Measurements from ENCODE around the gene SP5. TPM values are rescaled to one million over a fixed set of nuclear protein-coding genes. Genes with fewer than 3 reads are reported as not detected.

SP5 gene
- total and polyA plus RNA-seq, 12 donors = 0.12 to 0.97 (median 0.37) TPM; not detected in 3

DNA sequence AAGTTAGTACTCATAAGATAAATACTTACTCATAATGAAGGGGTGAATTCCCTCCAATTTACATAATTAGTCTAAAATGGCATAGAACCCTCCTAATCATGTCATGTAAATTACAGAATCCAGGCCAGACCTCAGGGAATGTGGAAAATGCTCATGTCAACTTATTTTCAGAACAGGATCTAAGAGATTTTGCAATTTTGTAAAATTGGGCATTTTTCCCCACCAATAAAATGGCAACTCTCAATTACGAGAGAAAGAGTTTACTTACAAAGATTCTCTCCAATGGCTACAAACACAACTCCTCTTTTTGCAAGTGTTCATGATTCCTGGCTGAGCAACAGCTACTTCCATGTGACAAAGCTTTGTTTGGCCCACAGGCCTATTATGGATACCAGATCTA is 33.8 kb upstream of the SP5 start:
- ATAC-seq (no peak), DNase-seq (no peak)
- Histone ChIP-seq H3K27me3 (peaks cover 0 to 12% (median 0%) of the 10 kb centered on the region in 7 donors), H3K4me3 (no peak overlapping the region), H3K4me1 (no peaks in the 10 kb centered on the region), H3K9me3 (no peaks in the 10 kb centered on the region), H3K27ac (no peak overlapping the region), H3K36me3 (no peaks in the 10 kb centered on the region)
- intact Hi-C loops (cut with DNase I) = no loop called here
- 75 to 84% methylated on average over 1 of the region's 1 CpG for WGBS, 2 donors
- TF ChIP-seq CTCF (IDR thresholded peaks at IDR 0.05) = no peak

- no peak overlapping the region for H3K27ac ChIP-seq
- TF ChIP-seq CTCF (IDR thresholded peaks at IDR 0.05) = no peak
- H3K36me3 ChIP-seq = no peaks in the 10 kb centered on the region
- no peak for ATAC-seq
- WGBS, 2 donors = 48 to 51% methylated on average over 4 of the region's 4 CpGs
- no peak for DNase-seq
- H3K4me1 ChIP-seq = no peaks in the 10 kb centered on the region
- intact Hi-C loops (cut with DNase I) = no loop called here
- no peaks in the 10 kb centered on the region for H3K9me3 ChIP-seq
- peaks cover 0 to 12% (median 0%) of the 10 kb centered on the region in 7 donors for H3K27me3 ChIP-seq
- no peak overlapping the region for H3K4me3 ChIP-seq
Observed at GRCh38 chr2:170685591-170685990, 29.5 kb upstream of the SP5 start.

GRCh38 chr2:170689481-170689880 is 25.7 kb upstream of the SP5 start:
- Histone ChIP-seq H3K27ac (no peak overlapping the region), H3K4me3 (no peak overlapping the region), H3K36me3 (no peaks in the 10 kb centered on the region), H3K27me3 (peaks cover 0 to 30% (median 10%) of the 10 kb centered on the region in 7 donors), H3K4me1 (no peaks in the 10 kb centered on the region), H3K9me3 (no peaks in the 10 kb centered on the region)
- no peak for TF ChIP-seq CTCF (IDR thresholded peaks at IDR 0.05)
- intact Hi-C loops (cut with DNase I) = no loop called here
- ATAC-seq (no peak), DNase-seq (no peak)
- 82 to 86% methylated on average over 5 of the region's 5 CpGs for WGBS, 2 donors

DNA sequence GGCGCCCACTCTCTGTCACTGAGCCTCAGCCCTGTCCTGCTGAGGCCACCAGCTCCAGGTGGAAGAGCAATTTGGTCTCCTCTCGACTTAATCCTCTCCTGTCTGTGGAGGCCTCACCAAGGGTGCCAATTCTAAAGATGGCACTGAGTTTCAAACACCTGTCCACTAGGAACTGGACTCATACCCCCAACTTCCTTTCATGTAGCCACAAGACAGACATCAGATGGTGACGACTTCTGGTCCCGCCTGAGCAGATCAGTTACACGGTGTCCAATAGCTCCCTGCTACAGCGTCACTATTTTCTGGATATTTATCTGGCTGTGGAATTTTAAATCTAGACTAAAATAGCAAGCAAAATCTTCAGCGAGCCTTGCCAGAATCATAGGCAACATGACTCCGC is 24.5 kb upstream of the SP5 start:
- Histone ChIP-seq H3K4me1 (no peaks in the 10 kb centered on the region), H3K27me3 (peaks cover 0 to 34% (median 13%) of the 10 kb centered on the region in 7 donors), H3K36me3 (no peaks in the 10 kb centered on the region), H3K27ac (no peak overlapping the region), H3K4me3 (no peak overlapping the region), H3K9me3 (no peaks in the 10 kb centered on the region)
- ATAC-seq (peak in 1 of 8 donors; percentile 22), DNase-seq (no peak)
- TF ChIP-seq CTCF (IDR thresholded peaks at IDR 0.05) = no peak
- 74 to 78% methylated on average over 8 of the region's 8 CpGs for WGBS, 2 donors
- intact Hi-C loops (cut with DNase I) = no loop called here
